Measurements from ENCODE around the gene CTNNBL1.

CTNNBL1 gene, protein sequence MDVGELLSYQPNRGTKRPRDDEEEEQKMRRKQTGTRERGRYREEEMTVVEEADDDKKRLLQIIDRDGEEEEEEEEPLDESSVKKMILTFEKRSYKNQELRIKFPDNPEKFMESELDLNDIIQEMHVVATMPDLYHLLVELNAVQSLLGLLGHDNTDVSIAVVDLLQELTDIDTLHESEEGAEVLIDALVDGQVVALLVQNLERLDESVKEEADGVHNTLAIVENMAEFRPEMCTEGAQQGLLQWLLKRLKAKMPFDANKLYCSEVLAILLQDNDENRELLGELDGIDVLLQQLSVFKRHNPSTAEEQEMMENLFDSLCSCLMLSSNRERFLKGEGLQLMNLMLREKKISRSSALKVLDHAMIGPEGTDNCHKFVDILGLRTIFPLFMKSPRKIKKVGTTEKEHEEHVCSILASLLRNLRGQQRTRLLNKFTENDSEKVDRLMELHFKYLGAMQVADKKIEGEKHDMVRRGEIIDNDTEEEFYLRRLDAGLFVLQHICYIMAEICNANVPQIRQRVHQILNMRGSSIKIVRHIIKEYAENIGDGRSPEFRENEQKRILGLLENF

DNA sequence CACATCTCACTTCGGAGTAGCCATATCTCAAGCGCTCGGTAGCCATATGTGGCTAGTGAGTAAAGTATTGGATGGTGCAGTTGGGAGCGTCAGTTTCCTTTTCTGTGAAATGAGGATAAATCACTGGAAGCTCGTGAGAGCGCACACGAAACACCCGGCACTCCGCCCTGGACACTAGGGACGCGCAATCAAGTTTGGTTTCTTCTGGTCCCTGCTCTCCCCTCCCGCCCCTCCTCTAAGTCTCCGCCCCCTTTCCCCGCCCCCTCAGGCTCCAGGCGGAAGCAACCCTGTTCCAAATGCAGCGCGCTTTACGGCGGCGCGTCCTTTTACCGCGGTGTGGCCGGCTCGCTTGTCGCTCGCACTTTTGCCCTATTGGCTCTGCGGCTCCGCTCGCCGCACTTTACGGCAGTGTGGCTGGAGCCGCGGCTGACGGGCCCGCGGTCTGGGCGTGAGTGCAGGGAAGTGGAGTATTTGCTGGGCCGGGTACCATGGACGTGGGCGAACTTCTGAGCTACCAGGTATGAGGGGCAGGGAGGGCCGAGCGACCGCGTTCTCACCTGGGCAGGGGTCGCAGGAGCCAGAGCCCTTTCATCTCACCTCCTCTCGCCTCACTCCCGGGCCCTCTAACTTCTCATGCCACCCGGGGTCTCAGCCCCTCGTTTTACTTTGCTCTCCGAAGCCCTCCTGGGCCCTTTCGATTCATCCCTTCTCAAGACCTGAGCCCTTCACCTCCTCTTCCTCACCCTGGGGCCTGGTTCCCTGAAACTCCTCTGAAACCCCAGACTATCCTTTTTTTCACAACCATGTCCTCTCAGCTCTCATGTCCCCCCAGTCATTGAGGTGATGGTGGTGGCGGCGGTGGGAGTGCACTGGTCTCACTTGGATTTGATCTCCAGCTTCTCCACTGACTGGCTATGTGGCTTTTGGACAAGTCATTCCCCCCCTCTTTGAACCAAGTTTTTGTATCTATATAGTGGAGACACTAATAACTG, at the start of gene CTNNBL1:
Gene CTNNBL1, plus strand, starts transcription at position 396 of the 992 bp plus-strand sequence. Its CDS starts 93 bp downstream, at position 489.
- peak within 1 kb of the TSS; percentile 90 to 94 for H3K4me3 ChIP-seq (replicated peaks in 1 of 2; ENCODE audit: low read depth in 2 of 2, low read length in 2 of 2)
- peak; percentile 97 to 98 for DNase-seq (ENCODE audit: low read depth in 2 of 2)
- TF ChIP-seq, protein P1, sequence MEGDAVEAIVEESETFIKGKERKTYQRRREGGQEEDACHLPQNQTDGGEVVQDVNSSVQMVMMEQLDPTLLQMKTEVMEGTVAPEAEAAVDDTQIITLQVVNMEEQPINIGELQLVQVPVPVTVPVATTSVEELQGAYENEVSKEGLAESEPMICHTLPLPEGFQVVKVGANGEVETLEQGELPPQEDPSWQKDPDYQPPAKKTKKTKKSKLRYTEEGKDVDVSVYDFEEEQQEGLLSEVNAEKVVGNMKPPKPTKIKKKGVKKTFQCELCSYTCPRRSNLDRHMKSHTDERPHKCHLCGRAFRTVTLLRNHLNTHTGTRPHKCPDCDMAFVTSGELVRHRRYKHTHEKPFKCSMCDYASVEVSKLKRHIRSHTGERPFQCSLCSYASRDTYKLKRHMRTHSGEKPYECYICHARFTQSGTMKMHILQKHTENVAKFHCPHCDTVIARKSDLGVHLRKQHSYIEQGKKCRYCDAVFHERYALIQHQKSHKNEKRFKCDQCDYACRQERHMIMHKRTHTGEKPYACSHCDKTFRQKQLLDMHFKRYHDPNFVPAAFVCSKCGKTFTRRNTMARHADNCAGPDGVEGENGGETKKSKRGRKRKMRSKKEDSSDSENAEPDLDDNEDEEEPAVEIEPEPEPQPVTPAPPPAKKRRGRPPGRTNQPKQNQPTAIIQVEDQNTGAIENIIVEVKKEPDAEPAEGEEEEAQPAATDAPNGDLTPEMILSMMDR (IDR thresholded peaks at IDR 0.05; ENCODE audit: low read depth, low read length), result no peak

DNA sequence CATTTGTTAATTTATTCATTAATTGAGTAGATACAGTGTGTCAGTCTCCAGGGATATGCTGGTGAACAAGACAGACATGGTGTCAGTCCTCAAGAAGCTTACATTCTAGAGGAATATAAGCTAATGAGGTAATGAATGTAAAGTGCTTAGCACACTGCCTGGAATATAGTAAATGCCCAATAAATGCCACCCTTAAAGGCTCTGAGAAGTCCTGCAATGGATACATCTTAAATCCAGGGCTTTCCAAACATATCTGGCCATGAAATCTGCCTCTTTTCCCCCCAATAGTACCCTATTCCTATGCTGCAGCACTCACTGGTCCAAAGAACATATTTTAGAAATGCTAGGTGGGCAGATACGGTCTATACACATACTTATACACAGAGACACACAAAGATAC, 49.2 kb upstream of the CTNNBL1 start:
- no peak overlapping the region for H3K4me3 ChIP-seq (replicated peaks in 1 of 2; ENCODE audit: low read depth in 2 of 2, low read length in 2 of 2)
- TF ChIP-seq, protein P1 (IDR thresholded peaks at IDR 0.05; ENCODE audit: low read depth, low read length), result no peak
- DNase-seq (ENCODE audit: low read depth in 2 of 2), result no peak

DNA sequence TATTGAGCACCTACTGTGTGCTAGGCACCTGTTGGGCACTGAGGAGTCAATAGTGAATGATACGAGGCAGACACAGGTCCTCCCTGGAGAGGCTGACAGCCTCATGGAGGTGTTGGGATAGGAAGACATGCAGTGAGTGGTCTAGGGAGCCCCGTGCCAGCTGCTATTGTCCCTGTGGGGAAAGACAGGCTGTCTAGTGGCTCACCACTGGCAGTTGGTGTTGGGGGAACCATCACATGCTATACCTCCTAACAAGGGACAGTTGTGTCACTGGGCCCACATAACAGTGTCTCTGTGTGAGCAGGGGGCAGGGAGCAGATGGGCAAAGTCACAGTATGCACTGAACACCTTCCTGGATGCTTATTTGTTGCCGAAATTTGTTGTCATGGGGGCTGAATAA, 45.9 kb upstream of the CTNNBL1 start:
- no peak overlapping the region for H3K4me3 ChIP-seq (replicated peaks in 1 of 2; ENCODE audit: low read depth in 2 of 2, low read length in 2 of 2)
- TF ChIP-seq, protein P1 (IDR thresholded peaks at IDR 0.05; ENCODE audit: low read depth, low read length), result no peak
- DNase-seq (ENCODE audit: low read depth in 2 of 2), result no peak

DNA sequence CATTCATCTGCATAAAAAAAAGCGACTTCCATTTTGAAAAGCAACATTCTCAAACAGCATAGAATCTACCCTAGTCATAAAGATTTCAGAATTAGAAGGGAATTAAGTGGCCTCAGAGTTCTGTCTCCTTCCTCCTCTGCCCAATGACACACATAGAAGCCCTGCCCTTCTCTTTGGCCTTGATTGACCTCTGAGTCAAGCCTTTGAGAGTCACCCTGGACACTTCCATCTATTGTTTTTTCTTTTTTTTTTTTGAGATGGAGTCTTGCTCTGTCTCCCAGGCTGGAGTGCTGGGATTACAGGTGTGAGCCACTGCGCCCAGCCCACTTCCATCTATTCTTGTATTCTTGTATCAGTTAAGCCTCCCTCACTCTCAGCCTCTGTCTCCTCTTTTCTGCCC, 44.8 kb upstream of the CTNNBL1 start:
- TF ChIP-seq, protein P1 (IDR thresholded peaks at IDR 0.05; ENCODE audit: low read depth, low read length), result no peak
- H3K4me3 ChIP-seq (replicated peaks in 1 of 2; ENCODE audit: low read depth in 2 of 2, low read length in 2 of 2), result no peak overlapping the region
- peak; percentile 4 to 52 for DNase-seq (ENCODE audit: low read depth in 2 of 2)

DNA sequence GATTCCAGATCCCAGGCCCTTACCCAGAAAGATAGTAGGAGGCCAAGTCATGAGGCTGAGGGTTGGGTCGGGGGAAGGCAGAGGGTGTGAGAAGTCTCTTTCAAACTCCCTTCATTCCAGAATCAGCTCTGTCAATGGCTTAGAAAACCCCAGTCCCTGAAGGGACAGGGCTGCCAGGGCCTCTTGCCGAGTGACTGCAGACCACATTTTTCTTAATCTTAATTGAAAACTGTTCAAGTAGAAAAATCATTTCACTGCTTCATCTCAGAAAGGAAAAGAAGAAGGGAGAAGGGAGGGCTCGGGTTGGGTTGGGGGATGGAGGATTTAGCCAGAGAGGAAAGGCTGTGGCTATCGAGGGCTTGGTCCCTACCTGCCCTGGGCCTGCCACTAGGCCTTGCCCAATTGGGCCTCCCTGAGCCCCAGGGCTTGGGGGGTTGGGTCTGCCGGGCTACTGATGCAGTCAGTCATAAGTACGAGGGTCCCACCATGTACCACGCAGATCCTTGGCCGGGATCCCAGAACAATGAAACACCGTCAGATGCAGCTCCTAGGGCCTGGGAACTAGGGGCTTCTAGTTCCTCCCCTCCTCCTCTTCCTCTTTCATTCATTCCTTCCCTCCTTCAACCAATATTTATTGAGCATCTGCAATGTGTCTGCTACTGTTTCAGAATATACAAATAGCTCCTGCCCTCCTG, 44.0 kb upstream of the CTNNBL1 start:
- no peak overlapping the region for H3K4me3 ChIP-seq (replicated peaks in 1 of 2; ENCODE audit: low read depth in 2 of 2, low read length in 2 of 2)
- no peak for DNase-seq (ENCODE audit: low read depth in 2 of 2)
- TF ChIP-seq, protein P1 (IDR thresholded peaks at IDR 0.05; ENCODE audit: low read depth, low read length), result no peak

DNA sequence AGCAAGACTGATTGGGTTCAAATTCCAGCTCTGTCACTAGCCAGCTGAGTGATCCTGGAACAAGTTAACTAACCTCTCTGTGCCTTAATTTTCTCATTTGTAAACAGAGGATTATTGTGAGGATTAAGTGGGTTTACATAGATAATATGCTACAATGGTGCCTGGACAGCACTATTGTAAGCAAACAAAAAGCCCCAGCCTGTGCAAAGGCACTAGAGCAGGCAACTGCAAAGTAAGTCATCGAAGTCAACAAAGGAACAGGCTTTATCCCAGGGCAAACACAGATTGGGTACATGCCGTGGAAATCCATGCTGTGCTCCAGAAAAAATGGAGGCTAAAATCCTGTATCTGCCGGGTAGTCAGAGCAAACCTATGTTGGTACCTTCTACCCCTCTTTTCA, 43.2 kb upstream of the CTNNBL1 start:
- DNase-seq (ENCODE audit: low read depth in 2 of 2), result no peak
- H3K4me3 ChIP-seq (replicated peaks in 1 of 2; ENCODE audit: low read depth in 2 of 2, low read length in 2 of 2), result no peak overlapping the region
- TF ChIP-seq, protein P1 (IDR thresholded peaks at IDR 0.05; ENCODE audit: low read depth, low read length), result no peak

All from cardiac fibroblast (primary cell).